HG03139 (cell line): ENCODE results near the gene C17orf107.
"Not testable (repeated sequence)": the region's sequence is repeated elsewhere in the genome, so short reads cannot be mapped to it uniquely, and the experiment has no call there.

Source experiments
- ATAC-seq: cut with Tn5 transposase; IDR thresholded peaks from one replicate; pipeline ENCODE4 v1.9.1; 2021; ENCODE audit not compliant: unreplicated experiment

C17orf107 gene

DNA sequence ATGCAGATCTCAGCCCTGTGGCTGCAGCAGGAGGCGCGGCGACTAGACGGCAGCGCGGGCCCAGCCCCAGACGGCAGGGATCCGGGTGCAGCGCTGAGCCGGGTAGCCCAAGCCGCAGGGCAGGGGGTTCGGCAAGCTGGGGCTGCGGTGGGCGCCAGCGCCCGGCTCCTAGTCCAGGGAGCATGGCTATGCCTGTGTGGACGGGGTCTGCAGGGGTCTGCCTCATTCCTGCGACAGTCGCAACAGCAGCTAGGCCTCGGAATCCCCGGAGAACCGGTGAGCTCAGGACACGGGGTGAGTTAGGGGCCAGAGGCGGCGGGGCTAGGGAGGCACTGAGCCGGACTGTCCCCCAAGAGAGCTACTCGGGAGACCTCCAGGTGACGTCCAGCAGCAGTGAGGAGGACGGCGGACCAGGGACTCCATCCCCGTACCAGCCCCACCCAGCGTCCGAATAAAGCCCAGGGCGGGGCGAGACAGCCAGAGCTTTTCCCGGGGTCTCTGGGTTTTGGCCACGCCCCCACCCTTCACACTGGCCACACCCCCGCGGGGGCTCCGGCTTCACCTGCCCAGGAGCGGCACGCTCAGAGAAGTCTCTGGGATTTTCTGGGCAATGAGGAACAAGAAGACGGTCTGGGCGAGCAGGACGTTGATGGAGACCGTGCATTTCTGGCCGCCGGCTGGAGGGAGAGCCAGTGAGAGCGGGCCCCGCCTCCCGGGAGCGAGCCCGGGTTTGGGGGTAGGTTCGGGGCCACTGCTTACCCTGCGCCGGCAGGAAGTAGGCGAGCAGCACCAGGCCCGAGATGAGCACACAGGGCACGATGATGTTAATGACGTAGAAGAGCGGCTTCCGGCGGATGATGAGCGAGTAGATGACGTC is 1.1 kb downstream of the C17orf107 start:
- no peak for ATAC-seq

- no peak for ATAC-seq
Measured at GRCh38 chr17:4901108-4901647, 1.8 kb downstream of the C17orf107 start.

DNA sequence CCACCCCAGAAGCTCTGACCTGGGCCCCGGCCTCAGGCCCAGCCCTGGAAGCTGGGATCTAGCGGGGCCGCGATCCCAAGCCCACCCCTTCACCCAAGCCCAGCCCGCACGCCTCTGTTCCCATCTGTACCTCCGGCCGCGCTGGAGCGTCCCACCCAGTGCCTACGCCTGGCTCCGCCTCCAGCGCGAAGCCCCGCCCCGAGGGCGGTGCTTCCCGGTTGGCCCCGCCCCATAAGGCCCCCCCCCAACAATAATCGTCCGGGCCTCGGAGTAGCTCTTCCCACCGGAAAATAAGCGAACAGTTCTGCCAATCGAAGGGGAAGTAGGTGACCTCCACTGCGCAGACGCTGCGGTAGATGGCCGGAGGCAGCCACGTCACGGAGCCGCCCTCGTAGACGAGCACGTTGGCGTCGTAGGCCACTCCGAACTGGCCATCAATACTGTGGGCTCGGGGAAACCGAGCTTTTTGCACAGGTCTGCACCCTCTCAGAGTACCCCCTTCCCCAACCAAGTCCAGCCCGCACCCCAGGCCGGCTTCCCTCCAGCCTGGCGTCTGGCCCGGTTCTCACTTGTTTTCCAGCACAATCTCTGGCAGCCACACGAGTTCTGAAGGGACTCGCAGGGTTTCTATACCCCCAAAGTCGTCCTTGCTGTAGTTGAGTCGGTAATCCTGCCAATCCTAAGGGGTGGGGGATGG is 2.5 kb downstream of the C17orf107 start:
- no peak for ATAC-seq

DNA sequence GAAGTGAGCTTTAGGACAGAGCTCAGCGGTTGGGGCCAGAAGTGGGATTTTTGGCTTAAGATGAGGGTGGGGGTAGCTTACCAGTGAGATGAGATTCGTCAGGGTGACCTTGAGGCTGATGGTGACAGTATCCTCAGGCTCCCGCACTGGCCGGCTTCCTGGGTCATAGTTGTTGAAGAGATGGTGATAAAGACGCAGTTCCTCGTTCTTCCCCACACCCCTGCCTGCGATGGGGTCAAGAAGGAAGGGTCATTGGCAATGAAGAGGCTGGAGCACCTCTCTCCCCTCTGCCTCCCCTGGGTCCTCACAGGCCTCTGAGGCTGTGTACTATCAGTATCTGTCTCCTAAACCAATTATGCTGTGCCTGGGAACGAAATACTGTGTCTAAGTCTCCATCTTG is 3.2 kb downstream of the C17orf107 start:
- ATAC-seq: no peak

- no peak for ATAC-seq
Measured at GRCh38 chr17:4903051-4903818, 3.9 kb downstream of the C17orf107 start, which contains the start of gene CHRNE. Gene CHRNE (minus strand): TSS chr17:4903098. CDS start chr17:4903063, 35 bp downstream.

DNA sequence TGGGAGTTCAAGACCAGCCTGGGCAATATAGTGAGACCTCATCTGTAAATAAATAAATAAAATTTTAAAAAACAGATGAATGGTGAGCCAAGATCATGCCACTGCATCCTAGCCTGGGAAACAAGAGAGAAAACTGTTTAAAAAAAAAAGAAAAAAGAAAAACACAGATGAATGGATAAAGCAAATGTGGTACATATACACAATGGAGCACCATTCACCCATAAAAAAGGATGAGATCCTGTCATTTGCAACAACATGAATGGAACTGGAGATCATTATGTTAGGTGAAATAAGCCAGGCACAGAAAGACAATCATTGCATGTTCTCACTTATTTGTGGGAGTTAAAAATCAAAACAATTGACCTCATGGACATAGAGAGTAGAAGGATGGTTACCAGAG is 7.3 kb downstream of the C17orf107 start:
- not testable (repeated sequence) for ATAC-seq

GRCh38 chr17:4908301-4908700 is 9.0 kb downstream of the C17orf107 start:
- no peak for ATAC-seq

GRCh38 chr17:4908711-4909496 is 9.6 kb downstream of the C17orf107 start:
- ATAC-seq: no peak

DNA sequence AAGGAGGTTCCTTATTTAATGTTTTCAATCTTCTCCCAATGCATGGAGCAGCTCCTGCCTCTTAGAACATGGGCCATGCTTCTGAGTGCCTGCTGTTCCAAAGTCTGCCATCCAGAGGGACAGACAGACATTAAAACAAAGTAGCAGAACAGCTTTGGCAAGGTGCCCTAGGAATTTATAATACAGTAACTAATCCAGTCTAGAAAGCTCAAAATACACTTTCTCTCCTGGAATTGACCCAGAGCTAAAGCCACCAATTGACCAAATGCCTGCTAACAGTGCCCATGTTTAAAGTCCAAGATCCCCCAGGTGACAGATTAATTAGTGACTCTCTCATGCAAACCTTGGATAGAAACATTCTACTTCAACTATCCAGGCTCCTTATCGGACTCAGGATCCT is 14.7 kb downstream of the C17orf107 start:
- ATAC-seq: no peak

- not testable (repeated sequence) for ATAC-seq
Measured at GRCh38 chr17:4914551-4914950, 15.2 kb downstream of the C17orf107 start.

DNA sequence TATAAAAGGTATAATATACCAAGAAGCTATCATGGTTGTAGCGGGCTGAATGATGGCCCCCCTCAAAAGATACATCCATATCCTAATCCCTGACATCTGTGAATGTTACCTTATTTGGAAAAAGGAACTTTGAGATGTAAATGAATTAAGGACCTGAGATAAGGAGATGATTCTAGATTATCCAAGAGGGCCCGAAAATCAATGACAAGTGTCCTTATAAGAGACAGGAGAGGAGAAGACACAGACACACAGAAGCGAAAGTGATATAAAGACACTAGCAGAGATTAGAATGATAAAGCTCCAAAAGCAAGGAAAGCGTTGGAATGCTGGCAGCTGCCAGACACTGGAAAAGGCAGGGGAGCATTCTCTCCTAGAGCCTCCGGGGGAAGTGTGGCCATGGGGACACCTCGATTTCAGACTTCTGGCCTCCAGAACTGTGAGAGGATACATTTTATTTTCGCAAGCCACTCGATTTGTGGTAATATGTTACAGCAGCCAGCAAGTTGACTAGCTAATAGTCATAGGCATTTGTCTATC is 20.2 kb downstream of the C17orf107 start:
- no peak for ATAC-seq

- ATAC-seq: no peak
Measured at GRCh38 chr17:4920351-4921048, 21.2 kb downstream of the C17orf107 start.

GRCh38 chr17:4921320-4921719 is 22.0 kb downstream of the C17orf107 start:
- ATAC-seq: no peak

DNA sequence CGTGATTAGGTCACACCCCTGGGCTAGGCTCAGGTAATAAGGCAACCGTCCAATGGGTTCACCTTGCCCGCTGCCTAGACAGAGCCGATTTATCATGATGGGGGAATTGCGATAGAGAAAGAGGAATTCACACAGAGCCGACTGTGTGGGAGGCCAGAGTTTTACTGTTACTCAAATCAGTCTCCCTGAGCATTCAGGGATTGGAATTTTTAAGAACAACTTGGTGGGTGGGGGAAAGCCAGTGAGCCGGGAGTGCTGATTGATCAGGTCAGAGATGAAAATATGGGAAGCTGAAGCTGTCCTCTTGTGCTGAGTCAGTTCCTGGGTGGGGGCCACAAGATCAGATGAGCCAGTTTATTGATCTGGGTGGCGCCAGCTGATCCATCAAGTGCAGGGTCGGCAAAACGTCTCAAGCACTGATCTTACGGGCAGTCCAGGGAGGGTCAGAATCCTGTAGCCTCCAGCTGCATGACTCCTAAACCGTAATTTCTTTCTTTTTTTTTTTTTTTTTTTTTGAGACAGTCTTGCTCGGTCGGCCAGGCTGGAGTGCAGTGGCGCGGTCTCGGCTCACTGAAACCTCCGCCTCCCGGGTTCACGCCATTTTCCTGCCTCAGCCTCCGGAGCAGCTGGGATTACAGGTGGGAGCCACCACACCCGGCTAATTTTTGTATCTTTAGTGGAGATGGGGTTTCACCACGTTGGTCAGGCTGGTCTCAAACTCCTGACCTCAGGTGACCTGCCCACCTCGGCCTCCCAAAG is 27.4 kb downstream of the C17orf107 start:
- not testable (repeated sequence) for ATAC-seq

DNA sequence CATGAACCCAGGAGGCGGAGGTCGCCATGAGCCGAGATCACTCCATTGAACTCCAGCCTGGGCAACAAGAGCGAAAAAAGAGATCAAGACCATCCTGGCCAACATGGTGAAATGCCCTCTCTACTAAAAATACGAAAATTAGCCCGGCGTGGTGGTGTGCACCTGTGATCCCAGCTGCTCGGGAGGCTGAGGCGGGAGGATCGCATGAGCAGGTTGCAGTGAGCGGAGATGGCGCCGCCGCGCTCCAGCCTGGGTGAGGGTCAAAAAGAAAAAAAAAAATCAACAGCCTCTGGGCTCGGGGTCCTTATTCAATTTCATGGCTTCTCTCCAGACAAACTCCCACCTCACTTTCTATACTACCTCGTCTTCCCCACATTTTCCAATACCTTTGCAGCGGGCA is 29.5 kb downstream of the C17orf107 start:
- no peak for ATAC-seq

GRCh38 chr17:4931963-4932362 is 32.6 kb downstream of the C17orf107 start, which contains the start of gene GP1BA:
Gene GP1BA (plus strand): TSS chr17:4932277. CDS start chr17:4932605, 328 bp downstream.
- no peak for ATAC-seq

DNA sequence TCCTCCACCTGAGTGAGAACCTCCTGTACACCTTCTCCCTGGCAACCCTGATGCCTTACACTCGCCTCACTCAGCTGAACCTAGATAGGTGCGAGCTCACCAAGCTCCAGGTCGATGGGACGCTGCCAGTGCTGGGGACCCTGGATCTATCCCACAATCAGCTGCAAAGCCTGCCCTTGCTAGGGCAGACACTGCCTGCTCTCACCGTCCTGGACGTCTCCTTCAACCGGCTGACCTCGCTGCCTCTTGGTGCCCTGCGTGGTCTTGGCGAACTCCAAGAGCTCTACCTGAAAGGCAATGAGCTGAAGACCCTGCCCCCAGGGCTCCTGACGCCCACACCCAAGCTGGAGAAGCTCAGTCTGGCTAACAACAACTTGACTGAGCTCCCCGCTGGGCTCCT is 33.4 kb downstream of the C17orf107 start:
- ATAC-seq: no peak

GRCh38 chr17:4933646-4934045 is 34.3 kb downstream of the C17orf107 start:
- no peak for ATAC-seq
